GM23338 (cell line): ENCODE measurements around the gene PRR14. TPM values are rescaled to one million over a fixed set of nuclear protein-coding genes. Genes with fewer than 3 reads are reported as not detected.
A peak's percentile ranks its signal among the peaks of the same experiment; 100 is the strongest.
"Not testable (repeated sequence)": the region's sequence is repeated elsewhere in the genome, so short reads cannot be mapped to it uniquely, and the experiment has no call there.

Experiments
- ATAC-seq: fragments of 200-7000 bp; cut with Tn5 transposase; 3 replicates; pipeline ENCODE4 v1.9.1; 2020
- DNase-seq: peaks from one replicate; pipeline ENCODE4 v3.0.0-alpha.2; 2015; ENCODE audit warnings: low spot score
- H2AFZ ChIP-seq: fragments of 200-600 bp; sonication (generic); 2 replicates; pipeline ENCODE4 v1.8.0; 2016; ENCODE audit warnings: antibody characterized with exemption, mild to moderate bottlenecking, moderate library complexity
- H3F3A ChIP-seq: fragments of 200-600 bp; sonication (generic); replicated peaks from 2 replicates; pipeline ENCODE4 v1.8.0; 2017; ENCODE audit warnings: antibody characterized with exemption, mixed run types, low read depth
- H3K27ac ChIP-seq: fragments of 200-600 bp; sonication (generic); 2 replicates; pipeline ENCODE4 v1.6.1; 2016; ENCODE audit warnings: low read depth
- H3K27me3 ChIP-seq: fragments of 200-600 bp; sonication (generic); 2 replicates; pipeline ENCODE4 v1.8.0; 2016; ENCODE audit warnings: mild to moderate bottlenecking, mixed run types, moderate library complexity; ENCODE audit not compliant: insufficient read depth
- H3K36me3 ChIP-seq: fragments of 200-600 bp; sonication (generic); 2 replicates; pipeline ENCODE4 v1.8.0; 2016; ENCODE audit warnings: mild to moderate bottlenecking; ENCODE audit not compliant: insufficient read depth
- H3K4me1 ChIP-seq: fragments of 200-600 bp; sonication (generic); 2 replicates; pipeline ENCODE4 v1.8.0; 2016; ENCODE audit warnings: mild to moderate bottlenecking, moderate library complexity; ENCODE audit not compliant: insufficient read depth
- H3K4me2 ChIP-seq: fragments of 200-600 bp; sonication (generic); 2 replicates; pipeline ENCODE4 v1.7.1; 2017; ENCODE audit warnings: mixed run types
- H3K4me3 ChIP-seq: fragments of 200-600 bp; sonication (generic); 2 replicates; pipeline ENCODE4 v1.6.1; 2016; ENCODE audit warnings: mixed run types
- H3K79me2 ChIP-seq: fragments of 200-600 bp; sonication (generic); replicated peaks from 2 replicates; pipeline ENCODE4 v1.8.0; 2017; ENCODE audit warnings: mild to moderate bottlenecking; ENCODE audit not compliant: insufficient read depth
- H3K9me2 ChIP-seq: fragments of 200-600 bp; sonication (generic); 2 replicates; pipeline ENCODE4 v1.8.0; 2017; ENCODE audit not compliant: insufficient read depth
- H4K20me1 ChIP-seq: fragments of 200-600 bp; sonication (generic); replicated peaks from 2 replicates; pipeline ENCODE4 v1.8.0; 2017; ENCODE audit warnings: mild to moderate bottlenecking; ENCODE audit not compliant: insufficient read depth
- H3K27ac Mint-ChIP-seq: 2 replicates; pipeline ENCODE4 v1.8.0; 2020; ENCODE audit warnings: inconsistent platforms, mild to moderate bottlenecking, moderate library complexity, mixed read lengths
- H3K27me3 Mint-ChIP-seq: 3 replicates; pipeline ENCODE4 v1.8.0; 2022; ENCODE audit warnings: low read depth, mild to moderate bottlenecking, moderate library complexity, mixed read lengths, inconsistent platforms; ENCODE audit not compliant: insufficient read depth, poor library complexity
- H3K36me3 Mint-ChIP-seq: 3 replicates; pipeline ENCODE4 v1.8.0; 2021; ENCODE audit warnings: low read depth, mild to moderate bottlenecking, inconsistent platforms, moderate library complexity, mixed read lengths
- H3K4me1 Mint-ChIP-seq: 3 replicates; pipeline ENCODE4 v1.8.0; 2020; ENCODE audit warnings: mild to moderate bottlenecking, inconsistent platforms, mixed read lengths
- H3K4me3 Mint-ChIP-seq: 3 replicates; pipeline ENCODE4 v1.8.0; 2021; ENCODE audit warnings: moderate library complexity, mild to moderate bottlenecking, inconsistent platforms, mixed read lengths
- H3K9me3 Mint-ChIP-seq: 3 replicates; pipeline ENCODE4 v1.8.0; 2020; ENCODE audit warnings: moderate library complexity, mild to moderate bottlenecking, inconsistent platforms, mixed read lengths
- EZH2 ChIP-seq: fragments of 200-600 bp; sonication (generic); IDR thresholded peaks from one replicate; pipeline ENCODE4 v1.8.0; 2017; ENCODE audit warnings: antibody characterized with exemption, mild to moderate bottlenecking, low read depth; ENCODE audit not compliant: unreplicated experiment
- ZNF331 ChIP-seq: fragments of 250-450 bp; sonication (Bioruptor Pico); IDR thresholded peaks from 2 replicates; pipeline ENCODE4 v1.5.0; 2020; ENCODE audit warnings: low read depth, mild to moderate bottlenecking, moderate library complexity
- polyA plus RNA-seq: library from polyadenylated mRNA; unstranded; fragments of >200 nt; fragmentation: Nextera tagmentation; extraction: Ambion mirVana; gene quantifications from 2 replicates; pipeline ENCODE4 v1.2.1, GENCODE V29; 2016
- total RNA-seq: library from RNA; depleted of rRNA; stranded (reverse); fragments of >200 nt; shearing (Covaris generic); gene quantifications from 2 replicates; pipeline ENCODE4 v1.2.3, GENCODE V29; 2014
- TF ChIP-seq, protein P1 (sequence below): fragments of 250-450 bp; sonication (Bioruptor Pico); IDR thresholded peaks from 2 replicates; pipeline ENCODE4 v1.5.0; 2020; ENCODE audit warnings: mild to moderate bottlenecking, moderate library complexity
- TF ChIP-seq, protein P2 (sequence below), 2 experiments: fragments of 200-600 bp in 1 of 2; sonication (generic) in 1 of 2; conservative IDR thresholded peaks; 2 replicates each; pipeline versions ENCODE4 v1.5.1 to v1.6.1; 2016 to 2017; ENCODE audit warnings: antibody characterized with exemption in 2 of 2, low read depth in 2 of 2, mild to moderate bottlenecking in 2 of 2, moderate library complexity in 1 of 2

Gene PRR14
- total and polyA plus RNA-seq, 2 experiments from 2014 or later = 4.6 to 12.7 TPM

DNA sequence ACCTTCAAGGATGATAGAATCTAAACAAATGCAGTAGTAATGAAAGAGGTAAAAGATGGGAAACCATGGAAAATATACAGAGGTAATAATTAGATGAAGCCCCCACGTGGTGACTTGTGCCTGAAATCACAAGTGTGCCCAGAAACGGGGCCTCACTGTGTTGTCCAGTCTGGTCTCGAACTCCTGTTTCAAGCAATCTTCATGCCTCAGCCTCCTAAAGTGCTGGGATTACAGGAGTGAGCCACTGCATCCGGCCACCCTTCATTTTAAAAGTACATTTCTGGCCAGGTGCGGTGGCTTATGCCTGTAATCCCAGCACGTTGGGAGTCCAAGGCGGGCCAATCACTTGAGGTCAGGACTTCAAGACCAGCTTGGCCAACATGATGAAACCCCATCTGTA is 14.2 kb upstream of the PRR14 start (continued):
- TF ChIP-seq, protein P1, sequence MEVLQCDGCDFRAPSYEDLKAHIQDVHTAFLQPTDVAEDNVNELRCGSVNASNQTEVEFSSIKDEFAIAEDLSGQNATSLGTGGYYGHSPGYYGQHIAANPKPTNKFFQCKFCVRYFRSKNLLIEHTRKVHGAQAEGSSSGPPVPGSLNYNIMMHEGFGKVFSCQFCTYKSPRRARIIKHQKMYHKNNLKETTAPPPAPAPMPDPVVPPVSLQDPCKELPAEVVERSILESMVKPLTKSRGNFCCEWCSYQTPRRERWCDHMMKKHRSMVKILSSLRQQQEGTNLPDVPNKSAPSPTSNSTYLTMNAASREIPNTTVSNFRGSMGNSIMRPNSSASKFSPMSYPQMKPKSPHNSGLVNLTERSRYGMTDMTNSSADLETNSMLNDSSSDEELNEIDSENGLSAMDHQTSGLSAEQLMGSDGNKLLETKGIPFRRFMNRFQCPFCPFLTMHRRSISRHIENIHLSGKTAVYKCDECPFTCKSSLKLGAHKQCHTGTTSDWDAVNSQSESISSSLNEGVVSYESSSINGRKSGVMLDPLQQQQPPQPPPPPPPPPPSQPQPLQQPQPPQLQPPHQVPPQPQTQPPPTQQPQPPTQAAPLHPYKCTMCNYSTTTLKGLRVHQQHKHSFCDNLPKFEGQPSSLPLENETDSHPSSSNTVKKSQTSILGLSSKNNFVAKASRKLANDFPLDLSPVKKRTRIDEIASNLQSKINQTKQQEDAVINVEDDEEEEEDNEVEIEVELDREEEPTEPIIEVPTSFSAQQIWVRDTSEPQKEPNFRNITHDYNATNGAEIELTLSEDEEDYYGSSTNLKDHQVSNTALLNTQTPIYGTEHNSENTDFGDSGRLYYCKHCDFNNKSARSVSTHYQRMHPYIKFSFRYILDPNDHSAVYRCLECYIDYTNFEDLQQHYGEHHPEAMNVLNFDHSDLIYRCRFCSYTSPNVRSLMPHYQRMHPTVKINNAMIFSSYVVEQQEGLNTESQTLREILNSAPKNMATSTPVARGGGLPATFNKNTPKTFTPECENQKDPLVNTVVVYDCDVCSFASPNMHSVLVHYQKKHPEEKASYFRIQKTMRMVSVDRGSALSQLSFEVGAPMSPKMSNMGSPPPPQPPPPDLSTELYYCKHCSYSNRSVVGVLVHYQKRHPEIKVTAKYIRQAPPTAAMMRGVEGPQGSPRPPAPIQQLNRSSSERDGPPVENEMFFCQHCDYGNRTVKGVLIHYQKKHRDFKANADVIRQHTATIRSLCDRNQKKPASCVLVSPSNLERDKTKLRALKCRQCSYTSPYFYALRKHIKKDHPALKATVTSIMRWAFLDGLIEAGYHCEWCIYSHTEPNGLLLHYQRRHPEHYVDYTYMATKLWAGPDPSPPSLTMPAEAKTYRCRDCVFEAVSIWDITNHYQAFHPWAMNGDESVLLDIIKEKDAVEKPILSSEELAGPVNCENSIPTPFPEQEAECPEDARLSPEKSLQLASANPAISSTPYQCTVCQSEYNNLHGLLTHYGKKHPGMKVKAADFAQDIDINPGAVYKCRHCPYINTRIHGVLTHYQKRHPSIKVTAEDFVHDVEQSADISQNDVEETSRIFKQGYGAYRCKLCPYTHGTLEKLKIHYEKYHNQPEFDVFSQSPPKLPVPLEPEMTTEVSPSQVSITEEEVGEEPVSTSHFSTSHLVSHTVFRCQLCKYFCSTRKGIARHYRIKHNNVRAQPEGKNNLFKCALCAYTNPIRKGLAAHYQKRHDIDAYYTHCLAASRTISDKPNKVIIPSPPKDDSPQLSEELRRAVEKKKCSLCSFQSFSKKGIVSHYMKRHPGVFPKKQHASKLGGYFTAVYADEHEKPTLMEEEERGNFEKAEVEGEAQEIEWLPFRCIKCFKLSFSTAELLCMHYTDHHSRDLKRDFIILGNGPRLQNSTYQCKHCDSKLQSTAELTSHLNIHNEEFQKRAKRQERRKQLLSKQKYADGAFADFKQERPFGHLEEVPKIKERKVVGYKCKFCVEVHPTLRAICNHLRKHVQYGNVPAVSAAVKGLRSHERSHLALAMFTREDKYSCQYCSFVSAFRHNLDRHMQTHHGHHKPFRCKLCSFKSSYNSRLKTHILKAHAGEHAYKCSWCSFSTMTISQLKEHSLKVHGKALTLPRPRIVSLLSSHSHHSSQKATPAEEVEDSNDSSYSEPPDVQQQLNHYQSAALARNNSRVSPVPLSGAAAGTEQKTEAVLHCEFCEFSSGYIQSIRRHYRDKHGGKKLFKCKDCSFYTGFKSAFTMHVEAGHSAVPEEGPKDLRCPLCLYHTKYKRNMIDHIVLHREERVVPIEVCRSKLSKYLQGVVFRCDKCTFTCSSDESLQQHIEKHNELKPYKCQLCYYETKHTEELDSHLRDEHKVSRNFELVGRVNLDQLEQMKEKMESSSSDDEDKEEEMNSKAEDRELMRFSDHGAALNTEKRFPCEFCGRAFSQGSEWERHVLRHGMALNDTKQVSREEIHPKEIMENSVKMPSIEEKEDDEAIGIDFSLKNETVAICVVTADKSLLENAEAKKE = no peak

DNA sequence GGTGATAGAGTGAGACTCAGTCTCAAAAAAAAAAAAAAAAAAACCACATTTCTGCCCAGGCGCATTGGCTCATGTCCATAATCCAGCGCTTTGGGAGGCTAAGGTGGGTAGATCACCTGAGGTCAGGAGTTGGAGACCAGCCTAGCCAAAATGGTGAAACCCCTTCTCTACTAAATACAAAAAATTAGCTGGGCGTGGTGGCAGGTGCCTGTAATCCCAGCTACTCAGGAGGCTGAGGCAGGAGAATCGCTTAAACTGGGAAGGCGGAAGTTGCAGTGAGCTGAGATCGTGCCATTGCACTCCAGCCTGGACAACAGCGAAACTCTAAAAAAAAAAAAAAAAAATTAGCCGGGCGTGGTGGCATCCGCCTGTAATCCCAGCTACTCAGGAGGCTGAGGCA is 13.6 kb upstream of the PRR14 start:
- H3K27me3 ChIP-seq, H3K27ac ChIP-seq, H3K4me3 ChIP-seq, H2AFZ ChIP-seq, H3K4me1 ChIP-seq, H4K20me1 ChIP-seq, H3K4me3 Mint-ChIP-seq, DNase-seq, H3K36me3 ChIP-seq, H3F3A ChIP-seq, H3K36me3 Mint-ChIP-seq, H3K27ac Mint-ChIP-seq, H3K9me2 ChIP-seq, H3K4me1 Mint-ChIP-seq, H3K9me3 Mint-ChIP-seq, H3K79me2 ChIP-seq, ATAC-seq, H3K4me2 ChIP-seq: not testable (repeated sequence)
- H3K27me3 Mint-ChIP-seq = peaks cover 11% of the 10 kb centered on the region

DNA sequence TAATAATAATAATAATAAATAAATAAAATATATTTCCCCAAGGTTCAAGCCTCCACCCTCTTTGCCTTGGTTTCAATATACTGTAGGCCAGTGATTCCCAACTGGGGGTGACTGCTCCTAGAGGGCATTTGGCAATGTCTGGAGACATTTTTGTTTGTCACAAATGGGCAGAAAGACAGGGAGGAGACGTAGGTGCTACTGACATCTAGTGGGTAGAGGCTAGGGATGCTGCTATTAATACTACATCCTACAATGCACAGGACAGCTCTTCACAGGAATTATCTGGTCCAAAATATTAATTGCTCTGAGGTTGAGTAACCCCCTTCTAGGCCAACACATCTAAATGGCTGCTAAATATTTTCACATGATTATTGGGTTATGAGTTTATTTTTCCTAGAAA is 12.8 kb upstream of the PRR14 start:
- DNase-seq = peak; percentile 67

More for the DNA sequence above, 12.8 kb upstream of the PRR14 start:
- Histone ChIP-seq H4K20me1 (no peaks in the 10 kb centered on the region), H3K79me2 (no peaks in the 10 kb centered on the region), H3K9me2 (no peaks in the 10 kb centered on the region), H3K4me1 (no peaks in the 10 kb centered on the region), H3K27me3 (no peaks in the 10 kb centered on the region; the same call in 1 of the 2 replicates), H3K4me3 (no peak overlapping the region), H2AFZ (no peak overlapping the region), H3K4me2 (no peak overlapping the region), H3K36me3 (no peaks in the 10 kb centered on the region), H3K27ac (no peak overlapping the region), H3F3A (no peaks in the 10 kb centered on the region)
- Mint-ChIP-seq H3K4me3 (no peak overlapping the region), H3K27ac (no peak overlapping the region), H3K4me1 (no peaks in the 10 kb centered on the region; the same call in 2 of the 3 replicates), H3K9me3 (no peaks in the 10 kb centered on the region), H3K27me3 (peaks cover 11% of the 10 kb centered on the region), H3K36me3 (no peaks in the 10 kb centered on the region)
- TF ChIP-seq EZH2 (no peak), ZNF331 (CRISPR knock-in tag) (no peak)
- TF ChIP-seq, protein P2, sequence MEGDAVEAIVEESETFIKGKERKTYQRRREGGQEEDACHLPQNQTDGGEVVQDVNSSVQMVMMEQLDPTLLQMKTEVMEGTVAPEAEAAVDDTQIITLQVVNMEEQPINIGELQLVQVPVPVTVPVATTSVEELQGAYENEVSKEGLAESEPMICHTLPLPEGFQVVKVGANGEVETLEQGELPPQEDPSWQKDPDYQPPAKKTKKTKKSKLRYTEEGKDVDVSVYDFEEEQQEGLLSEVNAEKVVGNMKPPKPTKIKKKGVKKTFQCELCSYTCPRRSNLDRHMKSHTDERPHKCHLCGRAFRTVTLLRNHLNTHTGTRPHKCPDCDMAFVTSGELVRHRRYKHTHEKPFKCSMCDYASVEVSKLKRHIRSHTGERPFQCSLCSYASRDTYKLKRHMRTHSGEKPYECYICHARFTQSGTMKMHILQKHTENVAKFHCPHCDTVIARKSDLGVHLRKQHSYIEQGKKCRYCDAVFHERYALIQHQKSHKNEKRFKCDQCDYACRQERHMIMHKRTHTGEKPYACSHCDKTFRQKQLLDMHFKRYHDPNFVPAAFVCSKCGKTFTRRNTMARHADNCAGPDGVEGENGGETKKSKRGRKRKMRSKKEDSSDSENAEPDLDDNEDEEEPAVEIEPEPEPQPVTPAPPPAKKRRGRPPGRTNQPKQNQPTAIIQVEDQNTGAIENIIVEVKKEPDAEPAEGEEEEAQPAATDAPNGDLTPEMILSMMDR (conservative IDR thresholded peaks at IDR 0.05; ENCODE audit: low read depth in 2 of 2) = peak; percentile 56 to 72
- peak; percentile 10 for ATAC-seq
